ENCODE results near the gene UCN2.
"Not testable (repeated sequence)": the region's sequence is repeated elsewhere in the genome, so short reads cannot be mapped to it uniquely, and the experiment has no call there.

UCN2 gene

DNA sequence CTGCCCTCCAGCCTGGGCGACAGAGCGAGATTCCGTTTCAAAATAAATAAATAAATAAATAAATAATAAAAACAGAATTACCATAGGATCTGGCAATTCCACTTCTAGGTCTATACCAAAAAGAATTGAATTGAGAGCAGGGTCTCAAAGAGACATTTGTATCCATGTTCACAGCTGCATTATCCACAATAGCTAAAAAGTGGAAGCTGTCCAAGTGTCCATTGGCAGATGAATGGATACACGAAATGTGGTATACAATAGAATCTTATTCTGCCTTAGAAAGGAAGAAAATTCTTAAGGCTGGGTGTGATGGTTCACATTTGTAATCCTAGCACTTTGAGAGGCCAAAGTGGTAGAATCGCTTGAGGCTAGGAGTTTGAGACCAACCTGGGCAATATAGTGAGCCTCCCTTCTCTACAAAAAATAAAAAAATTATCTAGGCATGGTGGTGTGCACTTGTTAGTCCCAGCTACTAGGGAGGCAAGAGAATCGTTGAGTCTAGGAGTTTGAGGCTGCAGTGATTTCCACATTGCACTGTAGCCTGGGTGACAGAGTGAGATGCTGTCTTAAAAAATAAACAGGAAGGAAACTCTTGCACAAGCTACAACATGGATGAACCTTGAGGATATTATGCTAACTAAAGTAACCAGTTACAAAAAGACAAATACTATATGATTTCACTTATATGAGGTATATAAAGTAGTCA, 31.2 kb downstream of the UCN2 start:
- no peak for DNase-seq

GRCh38 chr3:48530701-48531100, 32.9 kb downstream of the UCN2 start:
- not testable (repeated sequence) for DNase-seq

GRCh38 chr3:48528754-48529153, 34.8 kb downstream of the UCN2 start:
- DNase-seq: no peak

- DNase-seq: no peak
Measured at GRCh38 chr3:48528048-48528447, 35.5 kb downstream of the UCN2 start.

DNA sequence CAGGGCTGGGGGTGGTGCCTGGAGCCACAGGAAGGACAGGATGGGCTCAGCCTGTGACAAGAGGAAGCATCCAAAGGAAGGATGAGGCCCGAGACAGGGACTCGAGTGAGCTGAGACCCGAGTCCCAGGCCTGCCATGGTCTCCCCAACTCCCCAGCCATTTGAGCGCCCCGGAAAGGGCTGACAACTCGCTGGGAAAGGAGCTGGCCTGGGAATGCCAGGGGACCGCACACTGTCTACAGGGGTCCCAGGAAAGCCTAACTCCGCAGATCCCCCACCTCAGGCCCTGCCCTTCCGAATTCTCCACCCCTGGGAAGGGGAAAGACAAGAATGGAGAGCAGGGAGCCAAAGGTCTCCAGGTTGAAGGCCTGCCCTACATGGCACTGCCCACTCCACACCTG, 38.6 kb downstream of the UCN2 start:
- no peak for DNase-seq

- no peak for DNase-seq
Measured at GRCh38 chr3:48521635-48522034, 41.9 kb downstream of the UCN2 start.

- no peak for DNase-seq
Measured at GRCh38 chr3:48519277-48519643, 44.3 kb downstream of the UCN2 start.

DNA sequence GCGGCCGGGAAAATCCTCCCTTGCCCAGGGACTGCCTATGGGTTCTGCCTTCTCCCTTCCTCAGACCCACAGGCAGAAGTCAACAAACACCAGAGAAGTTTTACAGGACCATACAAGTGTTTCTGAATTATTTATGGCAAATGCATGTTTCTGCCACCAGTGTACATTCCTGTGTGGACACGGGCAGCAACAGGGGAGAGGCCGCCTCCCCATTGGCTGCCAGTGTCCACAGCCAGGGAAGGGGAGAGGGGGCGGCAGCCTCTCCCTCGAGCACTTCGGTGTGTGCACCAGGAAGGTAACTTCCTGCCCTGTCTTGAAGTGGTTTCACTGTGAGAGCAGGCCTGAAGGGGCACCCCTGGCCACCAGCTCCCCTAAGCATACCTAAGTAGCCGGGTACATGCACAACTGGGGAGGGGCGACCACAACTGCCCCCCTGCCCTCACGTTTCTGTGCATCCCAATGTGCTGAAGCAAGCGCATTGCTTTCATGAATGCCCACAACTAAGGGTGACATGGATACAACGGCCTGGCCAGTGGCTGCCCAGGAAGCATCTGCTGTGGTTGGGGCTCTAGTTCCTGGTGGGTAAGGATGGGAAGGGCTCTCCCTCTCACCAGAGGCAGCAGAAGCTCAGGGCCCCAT, 44.8 kb downstream of the UCN2 start:
- DNase-seq: no peak

- no peak for DNase-seq
Measured at GRCh38 chr3:48518069-48518468, 45.5 kb downstream of the UCN2 start.

DNA sequence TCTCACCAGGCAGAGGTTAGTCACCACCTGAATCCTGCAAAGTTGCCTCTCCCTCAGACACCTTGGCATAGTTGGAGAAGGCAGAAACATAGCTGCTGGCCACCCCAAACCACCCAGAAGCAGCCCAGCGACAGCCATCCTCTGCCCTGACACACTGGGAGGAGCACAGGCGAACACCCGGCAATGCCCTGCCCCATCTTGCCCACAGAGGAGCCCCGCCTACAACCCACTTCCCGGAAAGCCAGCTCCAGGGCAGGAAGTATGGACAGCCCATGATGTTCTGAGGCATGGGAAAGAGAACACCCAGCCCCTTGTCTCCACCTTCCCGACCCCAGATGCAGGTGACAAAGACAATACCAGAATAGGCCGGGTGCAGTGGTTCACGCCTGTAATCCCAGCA, 47.0 kb downstream of the UCN2 start:
- no peak for DNase-seq

DNA sequence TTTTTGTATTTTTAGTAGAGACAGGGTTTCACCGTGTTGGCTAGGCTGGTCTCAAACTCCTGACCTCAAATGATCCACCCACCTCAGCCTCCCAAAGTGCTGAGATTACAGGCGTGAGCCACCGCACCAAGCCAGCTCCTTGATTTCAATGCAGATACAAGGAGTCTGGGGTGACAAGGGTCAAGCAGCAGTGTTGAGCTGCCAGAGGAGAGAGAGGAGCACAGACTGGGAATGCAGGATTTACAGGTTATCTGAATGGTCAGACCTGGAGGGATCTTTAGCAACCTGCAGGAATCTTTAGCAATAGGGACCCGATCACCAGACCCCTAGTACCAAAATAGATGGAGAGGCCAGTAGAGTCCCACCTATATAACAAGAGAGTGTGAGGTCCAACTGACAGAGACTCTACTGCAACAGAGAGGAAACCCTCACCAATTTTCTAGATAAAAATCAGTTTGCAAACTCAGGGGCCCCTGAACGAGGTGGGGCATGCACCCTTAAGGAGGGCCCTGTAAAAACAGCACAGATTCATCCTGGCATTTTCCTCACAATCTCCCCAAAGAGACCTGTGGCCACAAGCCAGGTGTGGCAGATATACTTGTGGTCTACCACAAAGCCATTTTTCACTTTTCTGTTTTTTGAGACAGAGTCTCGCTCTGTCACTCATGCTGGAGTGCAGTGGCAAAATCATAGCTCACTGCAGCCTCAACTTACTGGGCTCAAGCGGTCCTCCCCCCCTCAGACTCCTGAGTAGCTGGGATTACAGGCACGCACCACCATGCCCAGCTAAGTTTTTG, 49.0 kb downstream of the UCN2 start:
- DNase-seq: no peak
